Neural progenitor cell (in vitro differentiated cells): Measurements from ENCODE around the gene BTBD18. TPM values are rescaled to one million over a fixed set of nuclear protein-coding genes. Genes with fewer than 3 reads are reported as not detected.

ENCODE experiments used
- DNase-seq: peaks from one replicate; pipeline ENCODE4 v3.0.0-alpha.2; 2016; ENCODE audit warnings: low spot score
- H2AFZ ChIP-seq: fragments of 200-600 bp; sonication (generic); replicated peaks from 2 replicates; pipeline ENCODE4 v1.6.1; 2016; ENCODE audit warnings: antibody characterized with exemption
- H3F3A ChIP-seq: fragments of 200-600 bp; sonication (generic); 2 replicates; pipeline ENCODE4 v1.6.1; 2016; ENCODE audit warnings: antibody characterized with exemption, low read depth
- H3K27ac ChIP-seq: fragments of 200-600 bp; sonication (generic); 2 replicates; pipeline ENCODE4 v1.5.1; 2016; ENCODE audit warnings: mild to moderate bottlenecking
- H3K27me3 ChIP-seq: fragments of 200-600 bp; sonication (generic); 2 replicates; pipeline ENCODE4 v1.6.1; 2016; ENCODE audit warnings: mild to moderate bottlenecking, moderate library complexity
- H3K36me3 ChIP-seq: fragments of 200-600 bp; sonication (generic); 2 replicates; pipeline ENCODE4 v1.5.1; 2016
- H3K4me1 ChIP-seq: fragments of 200-600 bp; sonication (generic); 2 replicates; pipeline ENCODE4 v1.6.1; 2016; ENCODE audit warnings: mixed run types
- H3K4me2 ChIP-seq: fragments of 200-600 bp; sonication (generic); 2 replicates; pipeline ENCODE4 v1.6.1; 2016
- H3K4me3 ChIP-seq: fragments of 200-600 bp; sonication (generic); 2 replicates; pipeline ENCODE4 v1.5.1; 2016
- H3K79me2 ChIP-seq: fragments of 200-600 bp; sonication (generic); 2 replicates; pipeline ENCODE4 v1.6.1; 2016; ENCODE audit warnings: low read depth
- H3K9ac ChIP-seq: fragments of 200-600 bp; sonication (generic); 2 replicates; pipeline ENCODE4 v1.6.1; 2016
- H3K9me3 ChIP-seq: fragments of 200-600 bp; sonication (generic); 2 replicates; pipeline ENCODE4 v1.5.1; 2016; ENCODE audit warnings: low read depth
- H4K20me1 ChIP-seq: fragments of 200-600 bp; sonication (generic); 2 replicates; pipeline ENCODE4 v1.6.1; 2016; ENCODE audit warnings: low read depth
- H3K27ac Mint-ChIP-seq: 3 replicates; pipeline ENCODE4 v1.8.0; 2021; ENCODE audit warnings: mixed read lengths
- H3K27me3 Mint-ChIP-seq: 2 replicates; pipeline ENCODE4 v1.8.0; 2022; ENCODE audit warnings: low read depth, mild to moderate bottlenecking, inconsistent platforms, moderate library complexity, mixed read lengths; ENCODE audit not compliant: insufficient read depth
- H3K36me3 Mint-ChIP-seq: 3 replicates; pipeline ENCODE4 v1.8.0; 2021; ENCODE audit warnings: mixed read lengths
- H3K4me1 Mint-ChIP-seq: 3 replicates; pipeline ENCODE4 v1.8.0; 2021; ENCODE audit warnings: mixed read lengths
- H3K4me3 Mint-ChIP-seq: 3 replicates; pipeline ENCODE4 v1.8.0; 2021; ENCODE audit warnings: mild to moderate bottlenecking, moderate library complexity, mixed read lengths
- H3K9me3 Mint-ChIP-seq: 3 replicates; pipeline ENCODE4 v1.8.0; 2020; ENCODE audit warnings: mixed read lengths
- CTCF ChIP-seq: fragments of 200-600 bp; sonication (generic); IDR thresholded peaks from 2 replicates; pipeline ENCODE4 v1.5.1; 2017; ENCODE audit warnings: antibody characterized with exemption, mild to moderate bottlenecking
- EZH2 ChIP-seq: fragments of 200-600 bp; sonication (generic); IDR thresholded peaks from 2 replicates; pipeline ENCODE4 v1.6.1; 2017; ENCODE audit warnings: antibody characterized with exemption, mild to moderate bottlenecking, moderate library complexity
- EZH2phosphoT487 ChIP-seq: fragments of 200-600 bp; sonication (generic); IDR thresholded peaks from 2 replicates; pipeline ENCODE4 v1.6.1; 2017; ENCODE audit warnings: antibody characterized with exemption
- small RNA-seq: library from RNA; depleted of rRNA; stranded (forward); fragments of <200 nt; gene quantifications from one replicate; pipeline ENCODE3, GENCODE V24; 2015
- total RNA-seq: library from RNA; depleted of rRNA; stranded (reverse); fragments of >200 nt; gene quantifications from 2 replicates; pipeline ENCODE4 v1.2.3, GENCODE V29; 2015; ENCODE audit warnings: low replicate concordance

The BTBD18 gene
- total RNA-seq, 1 donor from 2014 or later = not detected

- peaks cover 26% of the 10 kb centered on the region for H3F3A ChIP-seq
- H3K4me3 ChIP-seq = no peak overlapping the region
- H3K9me3 ChIP-seq = no peaks in the 10 kb centered on the region
- no peaks in the 10 kb centered on the region for H4K20me1 ChIP-seq
- Mint-ChIP-seq H3K36me3 (peaks cover 26% of the 10 kb centered on the region), H3K4me3 (no peak overlapping the region), H3K27me3 (peaks cover 2% of the 10 kb centered on the region), H3K4me1 (no peaks in the 10 kb centered on the region), H3K9me3 (no peaks in the 10 kb centered on the region), H3K27ac (no peak overlapping the region)
- no peak overlapping the region for H3K9ac ChIP-seq
- no peak for TF ChIP-seq CTCF
- TF ChIP-seq EZH2phosphoT487 = no peak
- no peak for TF ChIP-seq EZH2
- H3K27me3 ChIP-seq = no peaks in the 10 kb centered on the region
- no peaks in the 10 kb centered on the region for H3K4me1 ChIP-seq
- H3K4me2 ChIP-seq = no peak overlapping the region
- H3K36me3 ChIP-seq = no peaks in the 10 kb centered on the region
- H2AFZ ChIP-seq = no peak overlapping the region
- no peaks in the 10 kb centered on the region for H3K79me2 ChIP-seq
- H3K27ac ChIP-seq = no peak overlapping the region
- DNase-seq = no peak
Observed at GRCh38 chr11:57699813-57700212, 51.8 kb downstream of the BTBD18 start.

- DNase-seq = no peak
- TF ChIP-seq EZH2 (no peak), CTCF (no peak), EZH2phosphoT487 (no peak)
- H3K4me1 Mint-ChIP-seq = no peaks in the 10 kb centered on the region
Observed at GRCh38 chr11:57698843-57699365, 52.7 kb downstream of the BTBD18 start.

More at GRCh38 chr11:57698843-57699365, 52.7 kb downstream of the BTBD18 start:
- no peak overlapping the region for H2AFZ ChIP-seq
- peaks cover 2% of the 10 kb centered on the region for H3K27me3 Mint-ChIP-seq
- H3K36me3 ChIP-seq = no peaks in the 10 kb centered on the region
- no peaks in the 10 kb centered on the region for H3K4me1 ChIP-seq
- no peak overlapping the region for H3K27ac ChIP-seq
- no peaks in the 10 kb centered on the region for H3K27me3 ChIP-seq
- no peaks in the 10 kb centered on the region for H3K9me3 Mint-ChIP-seq
- H3F3A ChIP-seq = peaks cover 25% of the 10 kb centered on the region
- no peak overlapping the region for H3K4me3 ChIP-seq
- no peaks in the 10 kb centered on the region for H4K20me1 ChIP-seq
- H3K4me2 ChIP-seq = no peak overlapping the region
- H3K9me3 ChIP-seq = no peaks in the 10 kb centered on the region
- no peak overlapping the region for H3K4me3 Mint-ChIP-seq
- no peak overlapping the region for H3K27ac Mint-ChIP-seq
- H3K79me2 ChIP-seq = no peaks in the 10 kb centered on the region
- peaks cover 22% of the 10 kb centered on the region for H3K36me3 Mint-ChIP-seq
- no peak overlapping the region for H3K9ac ChIP-seq

Small RNA genes lying within 50 kb of the gene (small RNA-seq; reads per million reads assigned to genes)
- gene AP001931.1 = not detected
- gene TMX2-CTNND1 = not detected

Other genes starting within 250 kb of the BTBD18 start
- gene SLC43A1, start 236.1 kb downstream of the BTBD18 start, total RNA-seq = 0.99 and 1.5 TPM in 2 replicates
- gene TIMM10, start 221.1 kb downstream of the BTBD18 start, total RNA-seq = 19.1 and 21.9 TPM in 2 replicates
- gene SMTNL1, start 214.2 kb downstream of the BTBD18 start, total RNA-seq = 0.28 TPM in 1 of 2 replicates, not detected in the other
- 76.2 and 112 TPM in 2 replicates for gene UBE2L6, start 184.1 kb downstream of the BTBD18 start, total RNA-seq
- gene SERPING1, start 154.1 kb downstream of the BTBD18 start, total RNA-seq = 46.0 and 68.1 TPM in 2 replicates
- 0.22 TPM in 1 of 2 replicates, not detected in the other for gene YPEL4, start 101.9 kb downstream of the BTBD18 start, total RNA-seq
- 18.0 TPM in 2 replicates for gene CLP1, start 94.1 kb downstream of the BTBD18 start, total RNA-seq
- 28.5 and 41.8 TPM in 2 replicates for gene ZDHHC5, start 83.7 kb downstream of the BTBD18 start, total RNA-seq
- 11.8 and 15.1 TPM in 2 replicates for gene MED19, start 39.6 kb downstream of the BTBD18 start, total RNA-seq
- gene TMX2, start 39.2 kb downstream of the BTBD18 start, total RNA-seq = 65.9 and 66.5 TPM in 2 replicates
- 164 and 206 TPM in 2 replicates for gene SELENOH, start 10.3 kb downstream of the BTBD18 start, total RNA-seq
- 135 and 150 TPM in 2 replicates for gene CTNND1, start 10.0 kb upstream of the BTBD18 start, total RNA-seq